C4-2B (cell line): ENCODE results near the gene MICAL3.

Experiments used
- CTCF ChIP-seq: fragments of 450-650 bp; conservative IDR thresholded peaks from 2 replicates; pipeline ENCODE4 v1.5.1; 2017; ENCODE audit warnings: mild to moderate bottlenecking
- ZFX ChIP-seq: fragments of 450-650 bp; IDR thresholded peaks from 2 replicates; pipeline ENCODE4 v1.6.1; 2017

- TF ChIP-seq CTCF, result no peak
- TF ChIP-seq ZFX, result no peak
Observed at GRCh38 chr22:17968126-17968525, 56.2 kb downstream of the MICAL3 start.
